KMS-11 (cell line): Measurements from ENCODE around the gene GULP1.

Experiments
- H2AFZ ChIP-seq: fragments of 200-600 bp; sonication (generic); 2 replicates; pipeline ENCODE4 v1.6.1; 2016; ENCODE audit warnings: antibody characterized with exemption, mixed run types, low read depth
- H3K27ac ChIP-seq: fragments of 200-600 bp; sonication (generic); 2 replicates; pipeline ENCODE4 v1.6.1; 2016; ENCODE audit warnings: mild to moderate bottlenecking, mixed run types
- H3K27me3 ChIP-seq: fragments of 200-600 bp; sonication (generic); 2 replicates; pipeline ENCODE4 v1.6.1; 2017; ENCODE audit warnings: mild to moderate bottlenecking, low read depth, mixed run types, moderate library complexity; ENCODE audit not compliant: insufficient read depth
- H3K36me3 ChIP-seq: fragments of 200-600 bp; sonication (generic); 2 replicates; pipeline ENCODE4 v1.6.1; 2017; ENCODE audit warnings: mild to moderate bottlenecking, mixed run types; ENCODE audit not compliant: insufficient read depth
- H3K4me1 ChIP-seq: fragments of 200-600 bp; sonication (generic); 2 replicates; pipeline ENCODE4 v1.6.1; 2016; ENCODE audit warnings: mild to moderate bottlenecking, low read depth, mixed run types; ENCODE audit not compliant: poor library complexity, severe bottlenecking
- H3K4me2 ChIP-seq: fragments of 200-600 bp; sonication (generic); 2 replicates; pipeline ENCODE4 v1.7.0; 2016; ENCODE audit warnings: mild to moderate bottlenecking, mixed run types
- H3K4me3 ChIP-seq: fragments of 200-600 bp; sonication (generic); IDR thresholded peaks from 2 replicates; pipeline ENCODE4 v1.6.1; 2017; ENCODE audit warnings: low read depth, low read length, mixed read lengths; ENCODE audit not compliant: insufficient read depth
- H3K79me2 ChIP-seq: fragments of 200-600 bp; sonication (generic); 2 replicates; pipeline ENCODE4 v1.6.1; 2016; ENCODE audit warnings: low read depth, mixed run types; ENCODE audit not compliant: insufficient read depth
- H3K9ac ChIP-seq: fragments of 200-600 bp; sonication (generic); 2 replicates; pipeline ENCODE4 v1.6.1; 2016; ENCODE audit warnings: mild to moderate bottlenecking, mixed run types
- H4K20me1 ChIP-seq: fragments of 200-600 bp; sonication (generic); 2 replicates; pipeline ENCODE4 v1.6.1; 2016; ENCODE audit warnings: mild to moderate bottlenecking, mixed run types; ENCODE audit not compliant: insufficient read depth
- TF ChIP-seq, protein P1 (sequence below): fragments of 200-600 bp; sonication (generic); conservative IDR thresholded peaks from 2 replicates; pipeline ENCODE4 v1.6.1; 2017; ENCODE audit warnings: low read depth, mild to moderate bottlenecking, antibody characterized with exemption, low read length, moderate library complexity, mixed read lengths

GULP1 gene

DNA sequence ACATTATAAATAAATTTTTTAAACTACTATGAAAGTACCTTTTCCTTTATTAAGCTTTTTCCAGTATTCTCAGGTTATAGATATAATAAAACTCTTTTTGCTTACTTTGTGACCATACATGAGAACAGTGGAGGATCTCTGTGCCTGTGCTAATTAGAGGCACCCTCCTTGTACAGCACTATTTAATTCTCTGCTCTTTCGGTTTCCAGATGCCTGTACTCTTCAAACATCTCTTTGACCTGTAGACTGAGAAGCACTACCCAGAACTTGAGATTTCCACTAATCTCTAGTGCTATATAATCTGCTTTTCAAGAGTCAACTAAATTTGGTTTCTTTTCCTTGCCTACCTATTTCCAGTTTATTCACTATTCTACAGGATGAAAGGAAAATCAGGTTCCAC lies 131.1 kb downstream of the GULP1 start:
- no peaks in the 10 kb centered on the region for H3K36me3 ChIP-seq
- H3K4me2 ChIP-seq = no peak overlapping the region
- no peaks in the 10 kb centered on the region for H3K4me1 ChIP-seq
- no peak overlapping the region for H2AFZ ChIP-seq
- no peak overlapping the region for H3K27ac ChIP-seq
- TF ChIP-seq, protein P1, sequence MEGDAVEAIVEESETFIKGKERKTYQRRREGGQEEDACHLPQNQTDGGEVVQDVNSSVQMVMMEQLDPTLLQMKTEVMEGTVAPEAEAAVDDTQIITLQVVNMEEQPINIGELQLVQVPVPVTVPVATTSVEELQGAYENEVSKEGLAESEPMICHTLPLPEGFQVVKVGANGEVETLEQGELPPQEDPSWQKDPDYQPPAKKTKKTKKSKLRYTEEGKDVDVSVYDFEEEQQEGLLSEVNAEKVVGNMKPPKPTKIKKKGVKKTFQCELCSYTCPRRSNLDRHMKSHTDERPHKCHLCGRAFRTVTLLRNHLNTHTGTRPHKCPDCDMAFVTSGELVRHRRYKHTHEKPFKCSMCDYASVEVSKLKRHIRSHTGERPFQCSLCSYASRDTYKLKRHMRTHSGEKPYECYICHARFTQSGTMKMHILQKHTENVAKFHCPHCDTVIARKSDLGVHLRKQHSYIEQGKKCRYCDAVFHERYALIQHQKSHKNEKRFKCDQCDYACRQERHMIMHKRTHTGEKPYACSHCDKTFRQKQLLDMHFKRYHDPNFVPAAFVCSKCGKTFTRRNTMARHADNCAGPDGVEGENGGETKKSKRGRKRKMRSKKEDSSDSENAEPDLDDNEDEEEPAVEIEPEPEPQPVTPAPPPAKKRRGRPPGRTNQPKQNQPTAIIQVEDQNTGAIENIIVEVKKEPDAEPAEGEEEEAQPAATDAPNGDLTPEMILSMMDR = no peak
- no peaks in the 10 kb centered on the region for H4K20me1 ChIP-seq
- no peak overlapping the region for H3K9ac ChIP-seq
- no peak overlapping the region for H3K4me3 ChIP-seq
- no peaks in the 10 kb centered on the region for H3K27me3 ChIP-seq
- H3K79me2 ChIP-seq = no peaks in the 10 kb centered on the region

DNA sequence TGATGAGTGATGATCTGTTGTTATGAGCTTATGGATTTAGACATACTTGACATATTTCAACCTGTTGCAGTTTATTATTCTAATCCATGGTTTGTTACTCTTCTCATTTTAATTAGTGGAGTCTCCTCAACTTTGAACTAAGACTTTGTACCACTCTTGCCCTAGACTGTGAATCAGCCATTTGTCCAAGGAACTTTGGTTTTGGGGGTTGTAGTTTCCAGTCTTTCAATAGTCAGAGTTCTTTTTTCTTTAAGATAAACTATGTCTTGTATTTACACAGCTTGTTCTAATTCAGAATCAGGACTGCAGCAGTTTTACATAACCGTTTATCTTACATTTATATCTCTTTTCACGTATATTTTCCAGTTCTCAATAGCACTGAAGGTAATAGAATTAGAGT lies 133.6 kb downstream of the GULP1 start:
- Histone ChIP-seq H3K36me3 (no peaks in the 10 kb centered on the region), H3K4me3 (no peak overlapping the region), H3K27ac (no peak overlapping the region), H3K79me2 (no peaks in the 10 kb centered on the region), H3K4me1 (no peaks in the 10 kb centered on the region), H4K20me1 (no peaks in the 10 kb centered on the region), H3K9ac (no peak overlapping the region), H3K4me2 (no peak overlapping the region), H2AFZ (no peak overlapping the region), H3K27me3 (no peaks in the 10 kb centered on the region)
- TF ChIP-seq, protein P1 = no peak

DNA sequence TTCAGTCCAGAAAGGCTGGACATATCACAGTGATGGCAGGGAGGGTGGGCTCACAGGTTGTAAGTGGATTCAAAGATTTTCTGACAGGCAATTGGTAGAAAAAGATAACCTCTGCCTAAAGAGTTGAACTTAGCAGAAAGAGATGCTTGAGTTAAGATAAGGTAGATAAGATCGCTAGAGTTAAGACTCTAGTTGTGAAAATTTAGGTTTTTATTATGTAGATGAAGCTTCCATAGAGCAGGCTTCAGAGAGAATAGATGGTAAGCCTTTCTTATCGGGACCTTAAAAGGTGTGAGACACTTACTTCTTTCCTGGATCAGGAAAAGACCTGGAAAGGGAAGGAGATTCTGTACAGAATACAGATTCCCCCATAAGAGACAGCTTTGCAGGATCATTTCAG lies 134.4 kb downstream of the GULP1 start:
- Histone ChIP-seq H4K20me1 (no peaks in the 10 kb centered on the region), H3K27me3 (no peaks in the 10 kb centered on the region), H3K4me2 (no peak overlapping the region), H3K27ac (no peak overlapping the region), H3K9ac (no peak overlapping the region), H3K79me2 (no peaks in the 10 kb centered on the region), H2AFZ (no peak overlapping the region), H3K4me3 (no peak overlapping the region), H3K4me1 (no peaks in the 10 kb centered on the region), H3K36me3 (no peaks in the 10 kb centered on the region)
- TF ChIP-seq, protein P1 = no peak

DNA sequence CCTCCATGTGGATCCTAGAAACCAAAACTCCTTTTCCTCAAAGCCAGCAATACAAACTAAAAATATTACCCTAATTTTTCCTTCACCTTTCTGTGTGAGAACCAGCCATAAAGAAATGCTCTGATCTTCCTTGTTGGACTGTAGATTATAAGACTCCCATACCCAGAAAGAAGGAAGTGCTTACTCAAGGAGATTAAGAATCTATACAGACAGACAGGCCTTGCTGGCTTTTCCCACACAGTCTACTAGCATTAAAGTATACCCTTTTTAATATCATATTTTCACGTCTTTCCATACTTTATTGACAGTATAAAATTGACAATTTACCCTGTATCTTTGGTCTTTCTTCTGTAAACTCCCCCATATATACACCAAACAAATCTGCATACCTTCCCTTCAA lies 139.0 kb downstream of the GULP1 start:
- Histone ChIP-seq H3K79me2 (no peaks in the 10 kb centered on the region), H2AFZ (no peak overlapping the region), H3K4me1 (no peaks in the 10 kb centered on the region), H3K9ac (no peak overlapping the region), H3K4me2 (no peak overlapping the region), H4K20me1 (no peaks in the 10 kb centered on the region), H3K27me3 (no peaks in the 10 kb centered on the region), H3K36me3 (no peaks in the 10 kb centered on the region), H3K27ac (no peak overlapping the region), H3K4me3 (no peak overlapping the region)
- TF ChIP-seq, protein P1 = no peak

DNA sequence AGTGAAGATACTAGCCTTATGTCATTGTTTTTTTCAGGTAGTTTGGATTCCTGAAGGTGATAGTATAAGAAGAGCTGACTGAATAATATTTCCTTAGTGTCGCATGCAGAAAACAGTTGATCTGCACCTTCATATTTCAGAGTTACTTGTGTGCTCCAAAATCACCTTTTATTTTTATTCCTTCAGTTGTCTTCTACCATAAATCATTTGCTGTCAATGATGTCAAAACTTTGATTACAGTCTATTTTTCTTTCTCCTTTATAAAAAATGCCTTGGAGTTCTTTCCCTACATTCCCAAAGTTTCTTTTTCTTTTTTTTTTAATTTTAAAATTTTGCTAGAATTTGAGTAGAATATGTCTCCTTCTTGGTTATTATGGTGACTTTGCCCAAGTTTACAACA lies 142.3 kb downstream of the GULP1 start:
- Histone ChIP-seq H3K4me3 (no peak overlapping the region), H3K4me2 (no peak overlapping the region), H3K4me1 (no peaks in the 10 kb centered on the region), H3K79me2 (no peaks in the 10 kb centered on the region), H3K9ac (no peak overlapping the region), H3K27me3 (no peaks in the 10 kb centered on the region), H3K36me3 (no peaks in the 10 kb centered on the region), H3K27ac (no peak overlapping the region), H2AFZ (no peak overlapping the region), H4K20me1 (no peaks in the 10 kb centered on the region)
- TF ChIP-seq, protein P1 = no peak
